K562 (cell line): ENCODE results near the gene SMIM35.
"Not testable (repeated sequence)": the region's sequence is repeated elsewhere in the genome, so short reads cannot be mapped to it uniquely, and the experiment has no call there.

Source experiments
- ATF3 ChIP-seq, 2 experiments: fragments of 450-650 bp in 1 of 2; sonication (generic) in 1 of 2; formaldehyde crosslinking in 1 of 2; IDR thresholded peaks in 1 of 2; conservative IDR thresholded peaks in 1 of 2; 2 replicates each; pipeline versions ENCODE4 v1.6.1 to v1.8.1; 2016 to 2023; ENCODE audit warnings: mild to moderate bottlenecking in 2 of 2, moderate library complexity in 2 of 2, inconsistent platforms in 1 of 2, missing genetic modification reagents in 1 of 2
- ETV6 ChIP-seq, 3 experiments: fragments of 150-350 bp in 1 of 3; sonication (generic) in 1 of 3; formaldehyde crosslinking in 1 of 3; IDR thresholded peaks; 2 replicates each; pipeline versions ENCODE4 v1.6.1 to v1.8.0; 2014 to 2022; ENCODE audit warnings: borderline replicate concordance in 2 of 3, low read depth in 2 of 3, antibody characterized with exemption in 1 of 3, low read length in 1 of 3, mild to moderate bottlenecking in 1 of 3, missing genetic modification reagents in 1 of 3
- FOS ChIP-seq: IDR thresholded peaks from 3 replicates; pipeline ENCODE4 v1.6.1; 2011; ENCODE audit not compliant: insufficient read length; ENCODE audit errors: extremely low read depth
- GABPA ChIP-seq: fragments of 200-800 bp; sonication (Bioruptor generic); conservative IDR thresholded peaks from 2 replicates; pipeline ENCODE4 v1.6.1; 2016; ENCODE audit warnings: low read depth, missing genetic modification characterization, missing compliant biosample characterization
- IRF1 ChIP-seq: sonication (generic); formaldehyde crosslinking; IDR thresholded peaks from 2 replicates; pipeline ENCODE4 v1.8.0; 2022; ENCODE audit warnings: missing genetic modification reagents, mild to moderate bottlenecking, borderline replicate concordance
- NCOA2 ChIP-seq, 2 experiments: fragments of 450-650 bp; IDR thresholded peaks; 2 replicates each; pipeline ENCODE4 v1.6.1; 2018; ENCODE audit warnings: mild to moderate bottlenecking in 2 of 2, moderate library complexity in 1 of 2; ENCODE audit not compliant: partially characterized antibody in 2 of 2
- NRF1 ChIP-seq, 2 experiments: fragments of 450-650 bp; IDR thresholded peaks in 1 of 2; conservative IDR thresholded peaks in 1 of 2; 2 replicates each; pipeline ENCODE4 v1.6.1; 2014; ENCODE audit warnings: mild to moderate bottlenecking in 2 of 2
- POU5F1 ChIP-seq: fragments of 150-350 bp; IDR thresholded peaks from 2 replicates; pipeline ENCODE4 v1.6.1; 2014; ENCODE audit warnings: borderline replicate concordance, low read length, low read depth, mild to moderate bottlenecking; ENCODE audit not compliant: partially characterized antibody
- PTBP1 ChIP-seq: fragments of 200-400 bp; formaldehyde crosslinking; IDR thresholded peaks from 2 replicates; pipeline ENCODE4 v1.6.1; 2017; ENCODE audit warnings: low read depth, low read length
- SETDB1 ChIP-seq: IDR thresholded peaks from one replicate; pipeline ENCODE4 v1.6.1; 2012; ENCODE audit warnings: low read length, control low read depth, inconsistent platforms

GRCh38 chr11:117977612-117978264 lies 109.0 kb downstream of the SMIM35 start:
- TF ChIP-seq ETV6 (IDR thresholded peaks at IDR 0.05; ENCODE audit: borderline replicate concordance in 1 of 2, low read depth in 2 of 2, low read length in 1 of 2); ETV6 (CRISPR knock-in tag; IDR thresholded peaks at IDR 0.05; ENCODE audit: borderline replicate concordance); POU5F1; IRF1 (CRISPR knock-in tag); PTBP1; FOS; SETDB1; GABPA (tag); NCOA2 (IDR thresholded peaks at IDR 0.05; ENCODE audit: partially characterized antibody in 2 of 2); ATF3 (IDR thresholded peaks at IDR 0.05); ATF3 (CRISPR knock-in tag; conservative IDR thresholded peaks at IDR 0.05); NRF1 (conservative IDR thresholded peaks at IDR 0.05 in 1 of 2, IDR thresholded peaks at IDR 0.05 in 1 of 2): not testable (repeated sequence)
